ENCODE data around the gene ENPP3. TPM values are rescaled to one million over a fixed set of nuclear protein-coding genes. Genes with fewer than 3 reads are reported as not detected.

ENPP3 gene
- total RNA-seq, 1 donor from 2014 or later: 2.0 TPM

DNA sequence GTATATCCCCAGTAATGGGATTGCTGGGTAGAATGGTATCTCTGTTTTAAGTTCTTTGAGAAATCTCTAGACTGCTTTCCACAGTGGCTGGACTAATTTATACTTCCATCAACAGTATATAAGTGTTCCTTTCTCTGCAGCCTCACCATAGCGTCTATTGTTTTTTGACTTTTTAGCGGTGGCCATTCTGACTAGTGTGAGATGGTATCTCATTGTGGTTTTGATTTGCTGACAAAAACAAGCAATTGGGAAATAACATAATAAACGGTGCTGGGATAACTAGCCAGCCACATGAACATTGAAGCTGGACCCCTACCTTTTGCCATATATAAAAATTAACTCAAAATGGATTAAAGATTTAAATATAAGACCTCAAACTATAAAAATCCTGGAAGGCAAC is 49.9 kb downstream of the ENPP3 start:
- H3K36me3 ChIP-seq: no peaks in the 10 kb centered on the region
- no peaks in the 10 kb centered on the region for H3K27me3 ChIP-seq
- H3K4me1 ChIP-seq: no peaks in the 10 kb centered on the region
- TF ChIP-seq, protein P1, sequence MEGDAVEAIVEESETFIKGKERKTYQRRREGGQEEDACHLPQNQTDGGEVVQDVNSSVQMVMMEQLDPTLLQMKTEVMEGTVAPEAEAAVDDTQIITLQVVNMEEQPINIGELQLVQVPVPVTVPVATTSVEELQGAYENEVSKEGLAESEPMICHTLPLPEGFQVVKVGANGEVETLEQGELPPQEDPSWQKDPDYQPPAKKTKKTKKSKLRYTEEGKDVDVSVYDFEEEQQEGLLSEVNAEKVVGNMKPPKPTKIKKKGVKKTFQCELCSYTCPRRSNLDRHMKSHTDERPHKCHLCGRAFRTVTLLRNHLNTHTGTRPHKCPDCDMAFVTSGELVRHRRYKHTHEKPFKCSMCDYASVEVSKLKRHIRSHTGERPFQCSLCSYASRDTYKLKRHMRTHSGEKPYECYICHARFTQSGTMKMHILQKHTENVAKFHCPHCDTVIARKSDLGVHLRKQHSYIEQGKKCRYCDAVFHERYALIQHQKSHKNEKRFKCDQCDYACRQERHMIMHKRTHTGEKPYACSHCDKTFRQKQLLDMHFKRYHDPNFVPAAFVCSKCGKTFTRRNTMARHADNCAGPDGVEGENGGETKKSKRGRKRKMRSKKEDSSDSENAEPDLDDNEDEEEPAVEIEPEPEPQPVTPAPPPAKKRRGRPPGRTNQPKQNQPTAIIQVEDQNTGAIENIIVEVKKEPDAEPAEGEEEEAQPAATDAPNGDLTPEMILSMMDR (IDR thresholded peaks at IDR 0.05): no peak
- intact Hi-C loops (cut with DNase I): no loop called here
- no peak overlapping the region for H3K27ac ChIP-seq
- no peak for DNase-seq (ENCODE audit: extremely low spot score in 2 of 2)
- no peaks in the 10 kb centered on the region for H3K9me3 ChIP-seq
- H3K4me3 ChIP-seq: no peak overlapping the region

DNA sequence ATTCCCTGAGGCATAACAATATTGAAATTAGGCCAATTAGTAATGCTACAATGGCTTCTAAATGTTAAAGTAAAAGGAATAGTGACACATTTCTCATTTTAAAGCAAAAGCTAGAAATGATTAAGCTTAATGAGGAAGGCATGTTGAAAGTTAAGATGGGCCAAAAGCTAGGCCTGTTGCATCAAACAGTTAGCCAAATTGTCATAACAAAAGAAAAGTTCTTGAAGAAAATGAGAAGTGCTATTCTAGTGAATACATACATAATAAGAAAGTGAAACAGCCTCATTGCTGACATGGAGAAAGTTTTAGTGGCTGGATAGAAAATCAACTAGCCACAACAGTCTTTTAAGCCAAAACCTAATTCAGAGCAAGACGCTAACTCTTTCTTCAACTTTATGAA is 51.2 kb downstream of the ENPP3 start:
- Histone ChIP-seq H3K27me3 (no peaks in the 10 kb centered on the region), H3K4me3 (no peak overlapping the region), H3K36me3 (no peaks in the 10 kb centered on the region), H3K4me1 (no peaks in the 10 kb centered on the region), H3K27ac (no peak overlapping the region), H3K9me3 (no peaks in the 10 kb centered on the region)
- TF ChIP-seq, protein P1 (IDR thresholded peaks at IDR 0.05): no peak
- TF ChIP-seq POLR2AphosphoS5 (IDR thresholded peaks at IDR 0.05; ENCODE audit: insufficient read depth in 1 of 2, low read depth in 1 of 2): no peak
- TF ChIP-seq POLR2A (IDR thresholded peaks at IDR 0.05): no peak
- no peak for DNase-seq (ENCODE audit: extremely low spot score in 2 of 2)
- intact Hi-C loops (cut with DNase I): no loop called here

DNA sequence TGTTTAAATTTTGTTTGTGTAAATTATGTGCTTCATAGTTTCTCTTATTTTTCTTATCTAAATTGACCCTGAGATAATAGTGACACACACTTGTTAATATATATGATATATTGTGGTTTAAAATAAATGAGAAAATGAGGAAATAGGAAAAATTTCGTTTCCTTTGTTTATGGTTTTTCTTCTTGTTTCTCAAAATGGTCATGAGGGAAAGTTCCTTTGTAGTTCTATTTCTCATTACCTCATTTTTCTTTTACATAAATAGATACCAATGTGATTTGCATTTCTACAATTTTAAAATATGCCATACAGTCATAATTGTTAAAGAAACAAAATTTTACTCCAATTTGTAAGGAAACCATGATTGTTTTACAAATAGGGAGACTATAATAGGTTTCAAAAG is 54.9 kb downstream of the ENPP3 start:
- H3K27me3 ChIP-seq: no peaks in the 10 kb centered on the region
- no peaks in the 10 kb centered on the region for H3K36me3 ChIP-seq
- no peaks in the 10 kb centered on the region for H3K9me3 ChIP-seq
- H3K4me1 ChIP-seq: no peaks in the 10 kb centered on the region
- TF ChIP-seq POLR2AphosphoS5 (IDR thresholded peaks at IDR 0.05; ENCODE audit: insufficient read depth in 1 of 2, low read depth in 1 of 2) (no peak), POLR2A (IDR thresholded peaks at IDR 0.05) (no peak)
- TF ChIP-seq, protein P1 (IDR thresholded peaks at IDR 0.05): no peak
- no peak overlapping the region for H3K4me3 ChIP-seq
- DNase-seq (ENCODE audit: extremely low spot score in 2 of 2): no peak
- no peak overlapping the region for H3K27ac ChIP-seq
- intact Hi-C loops (cut with DNase I): no loop called here

DNA sequence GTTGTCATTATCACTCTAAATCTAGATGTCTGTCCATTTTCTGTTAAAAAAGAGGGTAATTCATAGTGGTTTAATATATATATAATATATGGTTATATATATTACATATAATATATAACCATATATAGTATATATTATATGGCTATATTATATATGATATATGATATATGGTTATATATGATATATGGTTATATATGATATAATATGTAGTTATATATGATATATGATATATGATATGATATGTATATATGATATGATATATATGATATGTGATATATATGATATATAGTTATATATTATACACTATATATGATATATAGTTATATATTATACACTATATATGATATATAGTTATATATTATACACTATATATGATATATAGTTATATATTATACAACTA is 55.5 kb downstream of the ENPP3 start:
- no peak for DNase-seq (ENCODE audit: extremely low spot score in 2 of 2)
- intact Hi-C loops (cut with DNase I): no loop called here
- no peak for TF ChIP-seq POLR2AphosphoS5 (IDR thresholded peaks at IDR 0.05; ENCODE audit: insufficient read depth in 1 of 2, low read depth in 1 of 2)
- TF ChIP-seq, protein P1 (IDR thresholded peaks at IDR 0.05): no peak
- TF ChIP-seq POLR2A (IDR thresholded peaks at IDR 0.05): no peak
- no peaks in the 10 kb centered on the region for H3K27me3 ChIP-seq
- H3K4me3 ChIP-seq: no peak overlapping the region
- no peaks in the 10 kb centered on the region for H3K9me3 ChIP-seq
- H3K27ac ChIP-seq: no peak overlapping the region
- no peaks in the 10 kb centered on the region for H3K36me3 ChIP-seq
- no peaks in the 10 kb centered on the region for H3K4me1 ChIP-seq

DNA sequence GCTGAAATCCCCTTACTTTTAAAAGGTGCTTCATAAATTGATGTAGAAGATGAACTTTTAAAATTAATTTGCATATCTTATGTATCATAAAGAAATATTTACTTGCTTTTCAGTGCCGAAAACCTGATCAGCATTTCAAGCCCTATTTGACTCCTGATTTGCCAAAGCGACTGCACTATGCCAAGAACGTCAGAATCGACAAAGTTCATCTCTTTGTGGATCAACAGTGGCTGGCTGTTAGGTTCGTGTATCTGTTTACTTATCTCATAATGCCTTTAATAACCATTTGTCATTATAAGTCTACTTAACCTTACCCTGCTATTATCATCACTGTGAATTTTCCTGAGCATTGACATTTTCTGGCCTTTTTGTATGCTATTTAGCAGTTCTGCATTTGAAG is 56.3 kb downstream of the ENPP3 start:
- DNase-seq (ENCODE audit: extremely low spot score in 2 of 2): no peak
- Histone ChIP-seq H3K27me3 (no peaks in the 10 kb centered on the region), H3K4me3 (no peak overlapping the region), H3K4me1 (no peaks in the 10 kb centered on the region), H3K9me3 (no peaks in the 10 kb centered on the region), H3K27ac (no peak overlapping the region), H3K36me3 (no peaks in the 10 kb centered on the region)
- intact Hi-C loops (cut with DNase I): no loop called here
- no peak for TF ChIP-seq POLR2A (IDR thresholded peaks at IDR 0.05)
- no peak for TF ChIP-seq POLR2AphosphoS5 (IDR thresholded peaks at IDR 0.05; ENCODE audit: insufficient read depth in 1 of 2, low read depth in 1 of 2)
